ENCODE measurements around the gene APBA2.

GRCh38 chr15:28914483-28915023, 28.8 kb downstream of the APBA2 start:
- TF ChIP-seq CTCF (conservative IDR thresholded peaks at IDR 0.05; ENCODE audit: low read length): no peak
- no peak for TF ChIP-seq EZH2phosphoT487 (IDR thresholded peaks at IDR 0.05; ENCODE audit: borderline replicate concordance)
